ENCODE data around the gene A3GALT2. TPM values are rescaled to one million over a fixed set of nuclear protein-coding genes. Genes with fewer than 3 reads are reported as not detected.

A3GALT2 gene
- total RNA-seq, 1 experiment from 2014 or later, result not detected

GRCh38 chr1:33272930-33273329 is 48.0 kb downstream of the A3GALT2 start:
- ChIA-PET CTCF (no interaction called here), POLR2A (ENCODE audit: unreplicated experiment) (interaction anchor here (0.6 kb wide), 1 partner anchor 188 kb away, joined by 5 read pairs; no protein-coding TSS in a partner anchor)
- no peaks in the 10 kb centered on the region for H3K9me3 ChIP-seq (ENCODE audit: insufficient read depth, low read depth)
- no peaks in the 10 kb centered on the region for H3K4me1 ChIP-seq (replicated peaks; ENCODE audit: insufficient read depth)
- H3K4me2 ChIP-seq, result no peak overlapping the region
- no peak for TF ChIP-seq EZH2 (IDR thresholded peaks at IDR 0.05; ENCODE audit: low read depth)
- no peak for TF ChIP-seq CTCF (conservative IDR thresholded peaks at IDR 0.05)
- no peaks in the 10 kb centered on the region for H3K27me3 ChIP-seq (ENCODE audit: insufficient read depth, low read depth)
- H3F3A ChIP-seq (ENCODE audit: insufficient read depth, low read depth), result 0 out of 2 replicates have a peak, but pooled peaks cover 3% of the 10 kb centered on the region
- no TSS peak for BruUV-seq (replicated peaks)
- DNase-seq, result no peak
- H2AFZ ChIP-seq, result no peak overlapping the region
- H3K79me2 ChIP-seq (ENCODE audit: low read depth), result no peaks in the 10 kb centered on the region
- no peaks in the 10 kb centered on the region for H3K9me2 ChIP-seq (ENCODE audit: insufficient read depth)
- no peaks in the 10 kb centered on the region for H3K36me3 ChIP-seq (ENCODE audit: low read depth)
- H3K4me3 ChIP-seq, result no peak overlapping the region
- no peaks in the 10 kb centered on the region for H4K20me1 ChIP-seq (ENCODE audit: insufficient read depth)
- no peak overlapping the region for H3K27ac ChIP-seq
- intact Hi-C loops (cut with micrococcal nuclease; ENCODE audit: unreplicated experiment), result no loop called here

- H3K79me2 ChIP-seq (ENCODE audit: low read depth), result no peaks in the 10 kb centered on the region
- no peaks in the 10 kb centered on the region for H3K36me3 ChIP-seq (ENCODE audit: low read depth)
- H2AFZ ChIP-seq, result no peak overlapping the region
- H4K20me1 ChIP-seq (ENCODE audit: insufficient read depth), result no peaks in the 10 kb centered on the region
- CTCF ChIA-PET, result no interaction called here
- intact Hi-C loops (cut with micrococcal nuclease; ENCODE audit: unreplicated experiment), result no loop called here
- no peak for DNase-seq
- H3K4me1 ChIP-seq (replicated peaks; ENCODE audit: insufficient read depth), result no peaks in the 10 kb centered on the region
- H3K4me2 ChIP-seq, result no peak overlapping the region
- no TSS peak for BruUV-seq (replicated peaks)
- POLR2A ChIA-PET (ENCODE audit: unreplicated experiment), result no interaction called here
- H3K27me3 ChIP-seq (ENCODE audit: insufficient read depth, low read depth), result no peaks in the 10 kb centered on the region
- H3F3A ChIP-seq (ENCODE audit: insufficient read depth, low read depth), result 0 out of 2 replicates have a peak, but pooled peaks cover 3% of the 10 kb centered on the region
- no peaks in the 10 kb centered on the region for H3K9me2 ChIP-seq (ENCODE audit: insufficient read depth)
- no peak for TF ChIP-seq EZH2 (IDR thresholded peaks at IDR 0.05; ENCODE audit: low read depth)
- TF ChIP-seq CTCF (conservative IDR thresholded peaks at IDR 0.05), result no peak
- no peak overlapping the region for H3K4me3 ChIP-seq
- no peaks in the 10 kb centered on the region for H3K9me3 ChIP-seq (ENCODE audit: insufficient read depth, low read depth)
- no peak overlapping the region for H3K27ac ChIP-seq
These were observed 48.4 kb downstream of the A3GALT2 start for GRCh38 chr1:33272509-33272908.

DNA sequence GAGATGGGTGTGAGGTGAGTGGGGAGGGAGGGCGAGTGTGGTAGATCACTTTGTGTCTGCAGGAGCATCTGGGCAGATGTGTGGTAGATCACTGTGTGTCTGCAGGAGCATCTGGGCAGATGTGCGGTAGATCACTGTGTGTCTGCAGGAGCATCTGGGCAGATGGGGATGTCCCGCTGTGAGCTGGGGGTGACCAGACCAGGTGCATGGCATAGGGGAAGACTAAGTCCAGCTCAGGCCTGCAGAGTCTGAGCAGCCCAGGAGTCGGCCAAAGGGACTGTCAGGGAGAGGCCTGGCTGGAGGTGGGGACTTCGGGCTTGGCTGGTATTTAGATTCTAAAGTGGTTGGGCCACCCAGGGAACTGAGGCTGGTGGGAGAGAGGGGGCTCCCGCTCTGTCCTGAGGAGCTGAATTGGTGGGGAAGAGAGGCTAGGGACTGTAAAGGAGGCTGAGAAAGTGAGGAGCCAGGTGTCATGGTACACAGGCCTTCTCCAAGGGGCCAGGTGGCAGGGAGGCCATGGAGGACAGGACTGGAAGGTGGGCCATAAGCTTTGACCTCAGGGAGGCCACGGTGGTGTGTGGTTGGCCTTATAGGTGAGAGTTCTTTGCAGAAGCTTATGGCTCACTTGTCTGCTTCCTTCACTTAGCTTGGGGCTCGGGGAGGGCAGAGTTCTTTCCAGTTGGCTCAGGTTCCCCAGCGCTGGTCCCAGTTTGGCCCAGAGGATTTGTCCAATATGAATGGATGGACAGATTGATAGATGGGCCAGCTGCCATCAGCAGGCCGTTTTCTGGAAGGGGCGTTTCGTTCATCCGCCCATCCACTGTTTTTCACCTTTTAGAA is 49.0 kb downstream of the A3GALT2 start:
- intact Hi-C loops (cut with micrococcal nuclease; ENCODE audit: unreplicated experiment), result no loop called here
- Histone ChIP-seq H3K4me2 (no peak overlapping the region), H3K9me2 (ENCODE audit: insufficient read depth) (no peaks in the 10 kb centered on the region), H3K9me3 (ENCODE audit: insufficient read depth, low read depth) (no peaks in the 10 kb centered on the region), H4K20me1 (ENCODE audit: insufficient read depth) (no peaks in the 10 kb centered on the region), H2AFZ (no peak overlapping the region), H3K4me1 (replicated peaks; ENCODE audit: insufficient read depth) (no peaks in the 10 kb centered on the region), H3K27me3 (ENCODE audit: insufficient read depth, low read depth) (no peaks in the 10 kb centered on the region), H3K36me3 (ENCODE audit: low read depth) (no peaks in the 10 kb centered on the region), H3K4me3 (no peak overlapping the region), H3K79me2 (ENCODE audit: low read depth) (no peaks in the 10 kb centered on the region), H3F3A (ENCODE audit: insufficient read depth, low read depth) (peaks cover 7% of the 10 kb centered on the region; the same call in 1 of the 2 replicates), H3K27ac (no peak overlapping the region)
- POLR2A ChIA-PET (ENCODE audit: unreplicated experiment), result no interaction called here
- CTCF ChIA-PET, result interaction anchor here (0.7 kb wide), 1 partner anchor 891 kb away, joined by 5 read pairs; no protein-coding TSS in a partner anchor
- no TSS peak for BruUV-seq (replicated peaks)
- no peak for DNase-seq
- no peak for TF ChIP-seq EZH2 (IDR thresholded peaks at IDR 0.05; ENCODE audit: low read depth)
- no peak for TF ChIP-seq CTCF (conservative IDR thresholded peaks at IDR 0.05)

Measured in PC-9 (cell line).